ENCODE data around the gene TNFAIP2.
A peak's percentile ranks its signal among the peaks of the same experiment; 100 is the strongest.

TNFAIP2 gene

GRCh38 chr14:103084021-103084919 lies 39.0 kb upstream of the TNFAIP2 start, which contains the start of gene LBHD2:
TSS of gene LBHD2 (plus strand) at chr14:103084210. CDS start at chr14:103086013, 1,803 bp downstream.
- H3K4me3 ChIP-seq (ENCODE audit: low read length) = no peak within 1 kb of the TSS
- DNase-seq (ENCODE audit: low read depth) = no peak
- no peak for TF ChIP-seq CTCF (conservative IDR thresholded peaks at IDR 0.05; ENCODE audit: low read depth, low read length)

GRCh38 chr14:103085106-103086091 lies 37.9 kb upstream of the TNFAIP2 start:
- no peak overlapping the region for H3K4me3 ChIP-seq (ENCODE audit: low read length)
- peak; percentile 42 for TF ChIP-seq CTCF (conservative IDR thresholded peaks at IDR 0.05; ENCODE audit: low read depth, low read length)
- DNase-seq (ENCODE audit: low read depth) = no peak

- DNase-seq (ENCODE audit: low read depth) = no peak
- no peak overlapping the region for H3K4me3 ChIP-seq (ENCODE audit: low read length)
- no peak for TF ChIP-seq CTCF (conservative IDR thresholded peaks at IDR 0.05; ENCODE audit: low read depth, low read length)
These were observed 36.4 kb upstream of the TNFAIP2 start for GRCh38 chr14:103086771-103087342.

- no peak overlapping the region for H3K4me3 ChIP-seq (ENCODE audit: low read length)
- DNase-seq (ENCODE audit: low read depth) = no peak
- TF ChIP-seq CTCF (conservative IDR thresholded peaks at IDR 0.05; ENCODE audit: low read depth, low read length) = no peak
These were observed 35.9 kb upstream of the TNFAIP2 start for GRCh38 chr14:103087343-103087835.

- H3K4me3 ChIP-seq (ENCODE audit: low read length) = no peak overlapping the region
- no peak for DNase-seq (ENCODE audit: low read depth)
- no peak for TF ChIP-seq CTCF (conservative IDR thresholded peaks at IDR 0.05; ENCODE audit: low read depth, low read length)
These were observed 34.3 kb upstream of the TNFAIP2 start for GRCh38 chr14:103088921-103089320.

- no peak for TF ChIP-seq CTCF (conservative IDR thresholded peaks at IDR 0.05; ENCODE audit: low read depth, low read length)
- no peak for DNase-seq (ENCODE audit: low read depth)
- H3K4me3 ChIP-seq (ENCODE audit: low read length) = no peak overlapping the region
These were observed 33.6 kb upstream of the TNFAIP2 start for GRCh38 chr14:103089386-103090335.
